ENCODE data around the gene WAS. TPM values are rescaled to one million over a fixed set of nuclear protein-coding genes. Genes with fewer than 3 reads are reported as not detected.
A peak's percentile ranks its signal among the peaks of the same experiment; 100 is the strongest.
"Not testable (repeated sequence)": the region's sequence is repeated elsewhere in the genome, so short reads cannot be mapped to it uniquely, and the experiment has no call there.

The WAS gene
- polyA plus RNA-seq, 1 of the 3 experiments (the other 2 are of a cell fraction): 0.30 TPM

- 38% methylated on average over 10 of the region's 10 CpGs for WGBS (ENCODE audit: low lambda C conversion rate)
- H3K9ac ChIP-seq: no peak overlapping the region
- peaks cover 0 to 7% of the 10 kb centered on the region in 2 experiments; a peak in 1 of 4 replicates for H3K4me1 ChIP-seq (ENCODE audit: control insufficient read depth in 1 of 2, insufficient read depth in 2 of 2, low read depth in 1 of 2, low read length in 1 of 2)
- peak overlapping the region; percentile 77; the same call in 1 of the 2 replicates for H3K4me2 ChIP-seq
- no peaks in the 10 kb centered on the region for H3K36me3 ChIP-seq (replicated peaks in 1 of 2; ENCODE audit: control insufficient read depth in 1 of 2, insufficient read depth in 2 of 2, low read length in 1 of 2)
- CTCF ChIA-PET: interaction anchor here (0.7 kb wide), 1 partner anchor 220 kb away, joined by 5 read pairs; the partner anchor contains the start of genes PQBP1 and TIMM17B
- no peaks in the 10 kb centered on the region for H3K9me2 ChIP-seq
- H4K20me1 ChIP-seq (ENCODE audit: insufficient read depth): no peaks in the 10 kb centered on the region
- H3F3A ChIP-seq (replicated peaks; ENCODE audit: insufficient read depth): no peaks in the 10 kb centered on the region
- H2AFZ ChIP-seq (ENCODE audit: low read depth): no peak overlapping the region
- H3K27me3 ChIP-seq (ENCODE audit: insufficient read depth): peaks cover 11% of the 10 kb centered on the region; the same call in 1 of the 2 replicates
- peak overlapping the region; percentile 60 to 73 for H3K4me3 ChIP-seq (ENCODE audit: low read depth in 2 of 2, low read length in 1 of 2)
- DNase-seq: no peak
- no peaks in the 10 kb centered on the region for H3K9me3 ChIP-seq
- H3K79me2 ChIP-seq (ENCODE audit: insufficient read depth): no peaks in the 10 kb centered on the region
- POLR2A ChIA-PET: no interaction called here
- TF ChIP-seq YY1 (IDR thresholded peaks at IDR 0.05; ENCODE audit: low read depth): no peak
- no peak for TF ChIP-seq TCF12 (IDR thresholded peaks at IDR 0.05)
- no peak for TF ChIP-seq EP300 (IDR thresholded peaks at IDR 0.05; ENCODE audit: borderline replicate concordance in 1 of 2, low read depth in 1 of 2, low read length in 1 of 2)
- no peak for TF ChIP-seq TEAD4 (IDR thresholded peaks at IDR 0.05; ENCODE audit: borderline replicate concordance, insufficient read depth)
- TF ChIP-seq CTCF (IDR thresholded peaks at IDR 0.05): no peak
- no peak for TF ChIP-seq MAX (IDR thresholded peaks at IDR 0.05; ENCODE audit: low read depth)
- no peak for TF ChIP-seq EZH2phosphoT487 (IDR thresholded peaks at IDR 0.05; ENCODE audit: borderline replicate concordance, low read depth)
- no peak for TF ChIP-seq MEF2A (IDR thresholded peaks at IDR 0.05; ENCODE audit: borderline replicate concordance, low read depth)
- TF ChIP-seq CHD2 (IDR thresholded peaks at IDR 0.05; ENCODE audit: low read length, partially characterized antibody): no peak
- no peak overlapping the region for H3K27ac ChIP-seq (ENCODE audit: low read depth in 2 of 2, low read length in 1 of 2)
These were observed 6.1 kb upstream of the WAS start for GRCh38 chrX:48677516-48677915.

- H3K79me2 ChIP-seq (ENCODE audit: insufficient read depth); H3K9ac ChIP-seq; H2AFZ ChIP-seq (ENCODE audit: low read depth); H3K4me1 ChIP-seq (ENCODE audit: control insufficient read depth in 1 of 2, insufficient read depth in 2 of 2, low read depth in 1 of 2, low read length in 1 of 2); H3K9me3 ChIP-seq; CTCF ChIA-PET; H3K27ac ChIP-seq (ENCODE audit: low read depth in 2 of 2, low read length in 1 of 2); H3K4me2 ChIP-seq; DNase-seq; POLR2A ChIA-PET; H3F3A ChIP-seq (replicated peaks; ENCODE audit: insufficient read depth); H4K20me1 ChIP-seq (ENCODE audit: insufficient read depth); H3K36me3 ChIP-seq (replicated peaks in 1 of 2; ENCODE audit: control insufficient read depth in 1 of 2, insufficient read depth in 2 of 2, low read length in 1 of 2); H3K9me2 ChIP-seq; H3K4me3 ChIP-seq (ENCODE audit: low read depth in 2 of 2, low read length in 1 of 2): not testable (repeated sequence)
- H3K27me3 ChIP-seq (ENCODE audit: insufficient read depth): peaks cover 38% of the 10 kb centered on the region
- WGBS (ENCODE audit: low lambda C conversion rate): 24% methylated on average over 2 of the region's 2 CpGs
These were observed 3.1 kb upstream of the WAS start for GRCh38 chrX:48680467-48680866.

GRCh38 chrX:48680925-48681324, 2.7 kb upstream of the WAS start:
- H3K9me3 ChIP-seq; H3K9me2 ChIP-seq; POLR2A ChIA-PET; H3K4me3 ChIP-seq (ENCODE audit: low read depth in 2 of 2, low read length in 1 of 2); H3K36me3 ChIP-seq (replicated peaks in 1 of 2; ENCODE audit: control insufficient read depth in 1 of 2, insufficient read depth in 2 of 2, low read length in 1 of 2); H3K4me2 ChIP-seq; H2AFZ ChIP-seq (ENCODE audit: low read depth); H4K20me1 ChIP-seq (ENCODE audit: insufficient read depth); H3K9ac ChIP-seq; H3K27ac ChIP-seq (ENCODE audit: low read depth in 2 of 2, low read length in 1 of 2); H3F3A ChIP-seq (replicated peaks; ENCODE audit: insufficient read depth); DNase-seq; CTCF ChIA-PET; H3K4me1 ChIP-seq (ENCODE audit: control insufficient read depth in 1 of 2, insufficient read depth in 2 of 2, low read depth in 1 of 2, low read length in 1 of 2); H3K79me2 ChIP-seq (ENCODE audit: insufficient read depth): not testable (repeated sequence)
- WGBS (ENCODE audit: low lambda C conversion rate): 31% methylated on average over 3 of the region's 6 CpGs
- peaks cover 38% of the 10 kb centered on the region for H3K27me3 ChIP-seq (ENCODE audit: insufficient read depth)
